Peyer's patch (tissue), 4 donors: ENCODE measurements around the gene MS4A6A. TPM values are rescaled to one million over a fixed set of nuclear protein-coding genes. Genes with fewer than 3 reads are reported as not detected.

Experiments used
- DNase-seq, 3 donors: peaks; one replicate each; pipeline ENCODE4 v3.0.0-alpha.2; 2017 to 2019
- H3K27ac ChIP-seq, 4 donors: fragments of 200-600 bp; sonication (generic); one replicate each; pipeline ENCODE4 v1.5.1; 2016 to 2019
- H3K27me3 ChIP-seq, 2 donors: fragments of 200-600 bp; sonication (generic); one replicate each; pipeline ENCODE4 v1.5.1; 2019
- H3K36me3 ChIP-seq, 3 donors: fragments of 200-600 bp; sonication (generic); one replicate each; pipeline ENCODE4 v1.5.1; 2016 to 2019
- H3K4me1 ChIP-seq, 4 donors: fragments of 200-600 bp; sonication (generic); one replicate each; pipeline ENCODE4 v1.5.1; 2016 to 2019
- H3K4me3 ChIP-seq, 4 donors: fragments of 200-600 bp; sonication (generic); 1 replicate in 3 of 4; 2 replicates in 1 of 4; pipeline ENCODE4 v1.5.1; 2016 to 2019; ENCODE audit warnings: mild to moderate bottlenecking in 1 of 4
- H3K9me3 ChIP-seq, 4 donors: fragments of 200-600 bp; sonication (generic); one replicate each; pipeline ENCODE4 v1.5.1; 2016 to 2019; ENCODE audit warnings: mild to moderate bottlenecking in 1 of 4
- CTCF ChIP-seq, 6 experiments: fragments of 450-650 bp in 4 of 6; fragments of 200-600 bp in 2 of 6; sonication (generic) in 1 of 6; IDR thresholded peaks; one replicate each; pipeline ENCODE4 v1.5.1; 2017 to 2019; ENCODE audit warnings: antibody characterized with exemption in 6 of 6, mild to moderate bottlenecking in 3 of 6, moderate library complexity in 1 of 6
- POLR2A ChIP-seq, 2 donors: fragments of 450-650 bp; IDR thresholded peaks; one replicate each; pipeline ENCODE4 v1.5.1; 2017; ENCODE audit warnings: antibody characterized with exemption in 2 of 2, mild to moderate bottlenecking in 2 of 2, moderate library complexity in 2 of 2
- total RNA-seq, 4 donors: library from RNA; depleted of rRNA; stranded (reverse); fragments of >200 nt; gene quantifications; one replicate each; pipeline ENCODE4 v1.1.0, GENCODE V29; 2016

MS4A6A gene
- total RNA-seq, 4 donors from 2014 or later, result 7.4 to 66.0 (median 33.5) TPM

GRCh38 chr11:60211206-60211605 is 28.3 kb upstream of the MS4A6A start:
- no peaks in the 10 kb centered on the region for H3K27me3 ChIP-seq
- DNase-seq, result no peak
- no peaks in the 10 kb centered on the region for H3K4me1 ChIP-seq
- no peak overlapping the region for H3K4me3 ChIP-seq
- no peak overlapping the region for H3K27ac ChIP-seq
- TF ChIP-seq POLR2A (IDR thresholded peaks at IDR 0.05) (no peak), CTCF (IDR thresholded peaks at IDR 0.05) (no peak)
- no peaks in the 10 kb centered on the region for H3K36me3 ChIP-seq
- H3K9me3 ChIP-seq, result no peaks in the 10 kb centered on the region

- no peak for DNase-seq
- no peak overlapping the region for H3K4me3 ChIP-seq
- no peaks in the 10 kb centered on the region for H3K27me3 ChIP-seq
- no peaks in the 10 kb centered on the region for H3K9me3 ChIP-seq
- no peaks in the 10 kb centered on the region for H3K4me1 ChIP-seq
- no peak for TF ChIP-seq CTCF (IDR thresholded peaks at IDR 0.05)
- no peak for TF ChIP-seq POLR2A (IDR thresholded peaks at IDR 0.05)
- H3K36me3 ChIP-seq, result no peaks in the 10 kb centered on the region
- no peak overlapping the region for H3K27ac ChIP-seq
These were observed 27.1 kb upstream of the MS4A6A start for GRCh38 chr11:60209977-60210376.

GRCh38 chr11:60208951-60209350 is 26.1 kb upstream of the MS4A6A start:
- Histone ChIP-seq H3K27ac (no peak overlapping the region), H3K4me3 (no peak overlapping the region), H3K9me3 (no peaks in the 10 kb centered on the region), H3K4me1 (no peaks in the 10 kb centered on the region), H3K36me3 (no peaks in the 10 kb centered on the region), H3K27me3 (no peaks in the 10 kb centered on the region)
- DNase-seq, result no peak
- TF ChIP-seq POLR2A (IDR thresholded peaks at IDR 0.05) (no peak), CTCF (IDR thresholded peaks at IDR 0.05) (no peak)

- no peak overlapping the region for H3K27ac ChIP-seq
- no peaks in the 10 kb centered on the region for H3K27me3 ChIP-seq
- no peaks in the 10 kb centered on the region for H3K4me1 ChIP-seq
- no peaks in the 10 kb centered on the region for H3K36me3 ChIP-seq
- no peak overlapping the region for H3K4me3 ChIP-seq
- TF ChIP-seq CTCF (IDR thresholded peaks at IDR 0.05) (no peak), POLR2A (IDR thresholded peaks at IDR 0.05) (no peak)
- DNase-seq, result no peak
- no peaks in the 10 kb centered on the region for H3K9me3 ChIP-seq
These were observed 25.4 kb upstream of the MS4A6A start for GRCh38 chr11:60208146-60208895.

GRCh38 chr11:60206616-60207015 is 23.7 kb upstream of the MS4A6A start:
- DNase-seq, result no peak
- no peaks in the 10 kb centered on the region for H3K27me3 ChIP-seq
- no peaks in the 10 kb centered on the region for H3K4me1 ChIP-seq
- no peaks in the 10 kb centered on the region for H3K9me3 ChIP-seq
- H3K27ac ChIP-seq, result no peak overlapping the region
- no peak overlapping the region for H3K4me3 ChIP-seq
- H3K36me3 ChIP-seq, result no peaks in the 10 kb centered on the region
- TF ChIP-seq CTCF (IDR thresholded peaks at IDR 0.05) (no peak), POLR2A (IDR thresholded peaks at IDR 0.05) (no peak)
